ENCODE results near the gene CTNND2.
"Not testable (repeated sequence)": the region's sequence is repeated elsewhere in the genome, so short reads cannot be mapped to it uniquely, and the experiment has no call there.

The CTNND2 gene

DNA sequence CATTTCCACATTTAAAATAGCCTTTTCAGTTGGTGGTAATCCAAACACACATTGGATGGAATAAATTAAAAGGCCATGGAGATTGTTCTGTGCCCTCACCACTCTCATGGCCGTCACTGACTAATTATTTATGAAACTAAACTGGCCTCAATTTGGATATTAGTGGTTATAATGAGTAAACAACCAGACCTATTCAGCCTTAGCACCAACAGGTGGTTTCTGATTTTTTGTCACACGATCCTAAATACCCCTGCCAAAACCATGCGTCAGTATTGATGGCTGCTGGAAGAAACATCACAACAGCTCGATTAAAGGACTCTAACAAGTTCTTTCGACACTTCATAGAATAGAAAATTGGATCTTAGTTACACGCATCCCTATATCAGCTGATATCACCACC is 867.2 kb downstream of the CTNND2 start:
- no peak for DNase-seq (ENCODE audit: low spot score)

DNA sequence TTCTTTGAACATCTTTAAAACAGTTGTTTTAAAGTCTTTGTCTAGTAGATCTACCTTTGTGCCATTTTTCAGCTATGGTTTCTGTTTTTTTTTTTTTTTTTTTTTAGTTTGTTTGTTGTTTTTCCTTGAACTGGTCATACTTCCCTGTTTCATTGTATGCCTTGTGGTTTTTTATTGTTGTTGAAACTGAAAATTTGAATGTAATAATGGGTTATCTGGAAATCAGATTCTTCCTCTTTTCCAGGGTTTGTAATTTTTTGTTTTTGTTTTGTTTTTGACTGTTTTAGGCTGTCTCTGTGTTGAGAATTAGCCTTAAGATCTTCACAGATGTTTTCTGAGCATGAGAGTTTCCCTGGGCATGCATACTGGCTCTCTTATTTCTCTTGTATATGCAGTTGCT is 873.6 kb downstream of the CTNND2 start:
- no peak for DNase-seq (ENCODE audit: low spot score)

DNA sequence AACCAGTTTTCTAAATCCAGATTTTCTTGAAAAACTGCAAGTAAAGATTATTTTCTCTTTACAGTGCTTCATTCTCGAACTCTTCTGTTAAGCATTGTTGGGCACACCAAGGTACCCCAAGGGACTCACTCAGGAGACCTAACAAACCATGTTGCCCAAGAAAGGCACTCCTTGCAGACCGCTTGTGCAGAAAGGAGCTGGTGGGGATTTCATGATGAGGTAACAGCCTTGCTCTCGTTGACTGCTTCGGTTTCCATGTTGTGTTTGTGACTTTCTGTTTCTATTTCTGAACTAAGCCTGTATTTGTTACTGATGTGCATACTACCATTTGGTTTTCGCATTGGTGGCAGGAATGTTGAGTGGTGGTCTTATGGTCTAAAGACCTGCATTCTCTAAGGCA is 876.6 kb downstream of the CTNND2 start:
- no peak for DNase-seq (ENCODE audit: low spot score)

DNA sequence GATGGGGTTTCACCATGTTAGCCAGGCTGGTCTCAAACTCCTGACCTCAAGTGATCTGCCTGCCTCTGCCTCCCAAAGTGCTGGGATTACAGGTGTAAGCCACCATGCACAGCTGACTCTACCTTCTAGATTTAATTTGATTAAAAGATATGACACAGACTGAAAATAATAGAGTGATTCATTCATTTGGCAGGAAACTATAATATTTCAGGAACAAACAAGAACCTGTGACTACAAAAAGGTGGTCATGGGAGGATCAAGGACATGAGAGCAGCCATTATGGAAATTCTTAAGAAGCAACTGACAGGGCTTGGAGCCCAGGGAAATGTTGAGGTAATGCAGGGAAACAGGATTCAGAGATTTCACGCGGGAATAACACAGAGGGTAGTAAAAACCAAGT is 877.7 kb downstream of the CTNND2 start:
- no peak for DNase-seq (ENCODE audit: low spot score)

DNA sequence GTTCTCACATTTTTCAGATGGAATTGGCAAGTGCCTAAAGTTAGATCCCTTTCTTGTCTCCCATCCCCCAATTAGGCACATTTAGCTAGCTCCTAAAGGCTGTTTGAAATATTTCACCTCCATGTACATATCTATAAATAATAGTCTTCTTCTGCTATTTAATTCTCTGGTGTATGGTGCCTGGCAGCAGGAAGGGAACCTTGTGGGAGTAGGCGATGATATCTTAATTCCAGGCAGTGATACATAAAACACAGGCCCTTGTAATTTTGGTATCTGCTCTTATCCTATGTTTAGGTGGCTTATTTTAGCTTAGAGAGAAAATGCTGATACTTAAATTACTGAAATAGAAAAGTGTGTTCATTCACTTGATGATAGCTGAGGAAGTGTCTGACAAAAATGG is 880.3 kb downstream of the CTNND2 start:
- DNase-seq (ENCODE audit: low spot score): no peak

DNA sequence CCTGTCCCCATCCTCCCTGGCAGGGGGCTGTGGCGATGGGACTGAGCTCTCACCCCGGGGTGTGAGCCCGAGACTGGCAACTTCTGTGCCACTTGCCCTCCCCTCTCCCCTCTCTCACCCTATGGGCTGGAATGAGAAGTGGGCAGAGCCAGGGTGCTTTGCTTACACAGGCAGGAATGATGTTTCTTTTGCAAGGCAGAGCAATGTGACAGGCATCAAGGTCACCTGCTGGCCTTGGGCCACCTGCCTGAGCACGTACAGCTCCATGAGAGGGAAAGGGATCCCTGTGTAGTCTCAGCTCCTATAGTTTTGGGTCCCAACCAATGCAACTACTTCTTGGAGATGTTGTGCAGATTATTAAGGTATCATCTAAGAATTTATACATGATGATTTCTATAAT is 890.5 kb downstream of the CTNND2 start:
- no peak for DNase-seq (ENCODE audit: low spot score)

DNA sequence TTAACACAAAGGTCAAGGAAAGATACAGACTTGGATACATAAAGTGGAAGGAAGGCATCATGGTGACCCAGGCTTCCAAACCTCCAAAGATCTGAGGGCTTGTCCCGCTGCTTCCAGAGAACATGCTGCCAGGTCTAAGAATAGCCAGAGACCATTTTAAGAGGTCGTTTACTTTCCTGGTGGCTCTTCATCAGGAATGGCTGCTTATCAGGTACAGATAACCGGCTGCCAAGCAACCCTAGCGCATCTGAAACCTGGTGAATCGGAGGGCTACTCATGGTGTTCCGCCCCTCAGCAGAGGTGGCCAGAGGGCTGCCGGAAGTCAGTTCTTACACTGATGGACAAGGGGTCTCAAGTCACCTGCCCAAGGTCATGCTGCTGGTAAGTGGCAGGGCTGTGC is 892.0 kb downstream of the CTNND2 start:
- DNase-seq (ENCODE audit: low spot score): no peak

DNA sequence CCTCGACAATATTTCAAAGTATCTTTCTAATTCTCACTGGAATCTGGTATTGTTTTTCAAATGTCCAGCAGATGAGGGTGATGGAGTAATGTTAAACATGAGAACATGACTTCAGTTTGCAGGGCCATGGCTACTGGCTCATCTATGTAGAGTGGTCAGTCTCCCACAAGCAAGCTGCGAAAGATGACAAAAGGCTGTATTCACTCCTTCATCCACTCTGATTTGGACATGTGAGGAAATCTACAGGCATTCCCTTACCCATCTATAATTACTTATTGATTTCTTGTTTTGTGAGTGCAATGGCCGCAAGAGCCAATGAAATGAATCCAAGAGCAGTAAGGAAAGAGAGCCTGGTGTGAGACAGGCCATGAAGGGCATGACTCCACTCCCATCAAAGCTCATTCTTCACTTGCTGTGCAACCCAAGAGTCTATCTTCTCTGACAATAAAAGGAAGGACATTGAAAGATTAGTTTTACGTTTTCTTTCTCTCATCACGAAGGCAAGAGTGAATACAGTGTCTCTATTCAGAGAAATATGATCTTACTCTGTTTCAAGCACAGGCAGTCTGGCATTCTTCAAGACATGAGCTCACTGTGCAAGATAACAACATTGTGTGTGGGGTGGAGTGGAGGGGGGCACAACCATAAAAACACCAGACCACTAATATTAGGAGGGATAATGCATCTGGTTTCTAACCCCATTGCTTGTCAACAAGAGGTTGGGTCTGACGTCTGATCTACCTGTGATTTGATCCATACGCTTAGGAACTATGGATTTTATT is 893.6 kb downstream of the CTNND2 start:
- no peak for DNase-seq (ENCODE audit: low spot score)

DNA sequence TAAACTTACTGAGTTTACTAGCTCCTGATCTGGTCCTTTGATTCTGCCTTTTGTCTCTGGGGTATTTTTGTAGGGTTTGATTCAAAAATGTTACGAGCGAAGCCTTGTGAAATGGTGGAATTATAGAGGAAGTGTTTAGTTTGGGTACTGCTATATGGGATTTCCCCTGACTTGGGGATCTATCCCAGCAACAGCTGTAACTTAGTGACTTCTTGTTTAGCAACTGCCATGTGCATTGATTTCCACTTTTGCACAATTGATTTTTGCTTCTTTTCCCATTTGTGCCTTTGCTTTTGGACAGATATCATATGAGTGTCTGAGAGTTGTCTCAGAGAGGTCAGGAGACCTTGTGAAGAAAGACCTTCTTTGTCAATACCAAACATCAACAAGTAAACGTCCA is 894.7 kb downstream of the CTNND2 start:
- DNase-seq (ENCODE audit: low spot score): no peak

DNA sequence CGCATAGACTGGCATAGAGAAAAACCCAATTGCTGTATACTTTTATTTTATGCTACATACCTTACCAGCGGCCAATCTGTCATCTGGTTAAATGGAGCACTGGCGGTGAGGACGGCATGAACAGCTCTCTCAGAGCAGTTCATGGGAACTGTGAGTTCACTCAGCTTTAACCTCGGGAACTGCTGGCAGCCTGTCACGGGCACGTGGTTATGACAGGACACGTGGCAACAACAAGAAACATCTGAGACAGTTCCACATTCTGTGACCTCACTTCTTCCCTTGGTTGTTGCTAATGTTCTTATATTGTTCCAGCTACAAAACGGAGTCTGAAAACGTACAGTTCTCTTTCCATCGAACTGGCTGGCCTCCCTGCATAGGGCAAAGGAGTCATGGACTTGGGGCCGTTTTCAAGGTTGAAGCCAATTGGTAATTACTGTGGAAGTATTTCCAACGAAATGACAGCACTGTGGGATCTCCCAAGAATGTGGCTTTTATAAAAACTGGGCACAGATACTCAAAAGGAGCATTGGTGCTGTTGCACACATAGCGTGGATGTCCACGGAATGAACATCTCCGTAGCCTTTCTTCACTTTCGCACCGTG is 896.9 kb downstream of the CTNND2 start:
- DNase-seq (ENCODE audit: low spot score): no peak

DNA sequence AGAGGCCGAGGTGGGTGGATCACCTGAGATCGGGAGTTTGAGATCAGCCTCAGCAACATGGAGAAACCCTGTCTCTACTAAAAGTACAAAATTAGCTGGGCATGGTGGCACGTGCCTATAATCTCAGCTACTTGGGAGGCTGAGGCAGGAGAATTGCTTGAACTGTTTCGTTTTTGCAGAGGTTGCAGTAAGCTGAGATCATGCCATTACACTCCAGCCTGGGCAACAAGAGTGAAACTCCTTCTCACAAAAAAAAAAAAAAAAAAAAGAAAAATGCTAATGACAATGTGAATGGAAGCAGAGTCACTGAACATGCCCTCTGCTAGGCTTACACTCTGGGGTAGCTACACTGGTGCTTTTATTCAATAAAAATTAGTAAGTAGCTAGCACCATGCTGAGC is 899.7 kb downstream of the CTNND2 start:
- DNase-seq (ENCODE audit: low spot score): not testable (repeated sequence)

DNA sequence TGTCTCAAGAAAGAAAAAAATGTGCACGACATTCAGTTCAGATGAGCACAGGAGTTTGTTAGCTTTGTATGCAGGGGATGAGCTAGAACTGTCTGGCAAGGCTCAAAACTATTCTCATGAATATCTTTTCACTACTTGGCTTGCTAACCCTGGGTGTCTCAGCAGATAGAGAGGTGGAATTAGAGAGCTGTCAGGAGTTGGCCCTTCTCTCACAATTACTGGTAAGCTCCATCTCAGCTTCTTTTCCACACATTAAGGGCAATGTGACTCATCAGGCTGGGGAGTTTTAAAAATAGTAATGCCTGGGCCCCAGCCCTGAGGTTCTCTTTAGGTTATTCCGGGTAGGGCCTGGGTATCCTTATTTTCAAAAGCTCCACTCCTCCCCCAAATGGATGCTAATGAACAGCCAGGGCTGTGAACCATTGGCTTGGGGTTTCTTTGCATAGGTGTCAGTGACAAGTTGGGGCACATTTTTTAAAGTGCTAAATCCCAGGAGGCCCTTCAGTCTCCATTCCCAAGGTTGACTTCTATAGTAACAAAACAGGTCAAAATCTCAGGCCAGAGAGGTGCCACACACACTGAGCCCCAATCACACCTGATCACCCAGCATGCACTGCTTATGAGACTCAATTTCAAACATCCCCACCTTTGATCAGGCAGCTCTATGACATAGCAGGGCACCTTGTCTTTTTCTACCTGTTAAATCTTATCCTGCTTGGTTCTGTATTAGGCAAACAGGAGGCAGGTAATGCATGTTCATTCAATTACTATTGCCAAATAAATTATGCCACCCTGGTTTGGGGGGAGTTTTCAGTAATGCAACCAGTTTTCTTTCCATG is 903.5 kb downstream of the CTNND2 start:
- no peak for DNase-seq (ENCODE audit: low spot score)

DNA sequence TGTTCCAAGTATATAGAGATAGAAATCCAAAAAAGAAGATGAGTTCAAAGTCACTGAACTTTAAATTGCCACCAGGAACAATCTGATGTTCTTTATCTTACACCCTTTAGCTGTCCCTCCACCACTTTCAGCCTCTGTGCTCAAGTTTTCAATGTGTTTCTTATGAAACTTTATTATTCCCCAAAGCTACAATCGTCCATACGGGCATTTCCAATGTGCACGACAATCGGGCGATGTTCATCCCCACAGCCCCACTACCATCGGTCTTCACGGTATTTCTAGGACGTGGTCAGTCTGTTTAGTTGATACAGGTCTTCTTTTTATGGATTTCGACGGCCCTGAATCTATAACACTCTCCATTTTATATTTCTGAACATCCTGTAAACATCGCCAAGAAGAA is 904.5 kb downstream of the CTNND2 start:
- no peak for DNase-seq (ENCODE audit: low spot score)

DNA sequence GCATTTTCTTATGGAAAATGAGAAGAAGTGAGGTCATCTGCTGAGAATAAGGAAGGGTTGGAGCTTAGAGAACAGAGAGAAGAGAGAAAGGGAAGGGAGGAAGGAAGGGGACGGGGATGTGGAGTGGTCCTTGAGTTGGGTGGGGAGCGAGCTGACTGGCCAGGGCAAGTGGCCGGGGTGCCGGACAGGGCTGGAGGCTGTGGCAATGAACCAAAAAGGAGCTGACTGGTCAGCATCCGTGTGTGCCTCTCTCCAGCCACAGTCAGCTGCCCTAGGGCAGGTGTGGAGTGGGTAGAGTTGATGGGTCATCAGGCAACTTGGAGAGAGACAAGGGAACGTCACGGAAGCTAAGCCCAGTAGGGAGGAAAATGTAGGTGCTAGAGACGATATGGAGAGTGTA is 908.4 kb downstream of the CTNND2 start:
- no peak for DNase-seq (ENCODE audit: low spot score)

DNA sequence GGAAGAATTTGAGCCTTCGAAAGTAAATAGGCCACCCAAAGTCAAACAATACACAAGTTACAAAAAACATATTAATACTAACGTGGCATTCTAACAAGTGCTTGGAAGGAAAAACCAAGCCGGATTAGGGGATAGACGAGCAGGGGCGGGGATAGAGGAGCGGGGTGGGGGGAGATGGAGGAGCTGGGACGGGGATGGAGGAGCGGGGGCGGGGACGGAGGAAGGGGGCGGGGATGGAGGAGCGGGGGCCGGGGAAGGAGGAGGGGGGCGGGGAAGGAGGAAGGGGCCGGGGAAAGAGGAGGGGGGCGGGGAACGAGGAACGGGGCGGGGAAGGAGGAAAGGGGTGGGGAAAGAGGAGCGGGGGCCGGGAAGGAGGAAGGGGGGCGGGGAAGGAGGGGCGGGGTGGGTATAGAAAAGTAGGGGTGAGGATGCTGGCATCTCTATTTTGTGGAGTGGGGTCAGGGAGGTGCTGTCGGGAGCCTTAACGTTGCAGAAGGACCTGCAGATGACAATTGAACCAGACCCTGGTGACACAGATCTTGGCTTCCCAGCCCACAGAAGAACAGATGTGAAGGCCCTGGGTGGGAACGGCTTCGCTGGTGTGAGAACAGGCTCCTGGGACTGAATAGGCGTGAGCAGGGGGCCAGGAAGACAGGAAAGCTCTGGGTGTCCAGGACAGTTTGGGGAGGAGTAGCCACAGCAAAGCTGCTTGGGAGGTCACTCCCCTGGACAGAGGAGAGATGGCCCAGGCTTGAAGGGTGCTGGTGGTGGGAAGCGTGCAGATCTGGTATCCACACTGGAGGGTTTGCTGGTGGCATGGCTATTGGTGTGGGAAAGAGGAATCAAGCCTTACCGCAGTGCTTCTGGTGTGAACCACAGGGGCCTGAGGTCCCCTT is 909.9 kb downstream of the CTNND2 start:
- DNase-seq (ENCODE audit: low spot score): no peak

DNA sequence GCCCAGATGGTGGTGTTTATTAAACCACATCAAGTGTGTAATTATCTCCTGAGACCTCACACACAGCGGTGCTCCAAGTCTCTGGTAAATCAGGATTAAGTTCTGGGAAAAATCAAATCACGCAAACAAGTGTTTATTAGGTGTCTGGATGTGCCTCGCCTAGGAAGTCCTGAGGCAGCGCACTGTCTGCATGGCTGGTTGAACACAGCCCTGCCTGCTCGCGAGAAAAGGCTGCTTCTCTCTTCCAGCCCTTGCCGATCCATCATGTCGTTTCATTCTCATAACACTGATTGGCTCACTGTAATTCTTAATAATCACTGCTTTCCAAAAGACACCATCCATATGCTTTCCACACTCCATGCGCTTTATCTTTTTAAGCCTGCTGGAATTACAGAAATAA is 913.6 kb downstream of the CTNND2 start:
- DNase-seq (ENCODE audit: low spot score): no peak

DNA sequence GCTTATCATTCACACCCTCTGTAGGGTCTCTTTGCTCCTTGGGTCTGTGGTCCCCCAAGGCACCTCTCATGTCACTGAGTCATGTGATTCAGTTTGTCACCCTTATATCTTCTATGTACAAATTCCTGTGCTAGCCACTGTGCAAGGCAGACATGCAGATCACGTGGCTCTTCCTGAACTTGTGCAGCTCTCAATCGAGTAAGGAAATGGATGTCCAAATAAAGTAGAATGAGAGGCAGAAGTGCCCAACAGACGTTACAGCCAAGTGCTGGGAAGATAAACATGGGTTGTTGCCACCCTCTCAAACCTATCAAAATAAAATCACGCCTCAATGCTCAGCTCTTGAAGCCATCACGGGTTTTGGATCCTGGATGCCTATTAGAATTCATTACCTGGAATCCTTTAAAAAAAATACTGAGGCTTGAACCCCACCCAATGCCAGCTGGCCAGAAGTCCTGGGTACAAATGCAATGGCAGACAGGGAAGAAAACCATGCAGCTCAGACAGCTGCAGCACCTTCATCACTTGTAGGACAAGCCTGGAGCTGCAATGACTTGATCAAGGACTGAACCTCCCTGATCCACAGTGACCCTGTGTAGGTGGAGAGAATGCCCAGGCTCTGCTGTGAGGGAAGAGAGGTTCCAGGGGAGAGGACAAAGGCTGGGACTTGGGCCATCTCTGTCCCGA is 914.5 kb downstream of the CTNND2 start:
- no peak for DNase-seq (ENCODE audit: low spot score)

DNA sequence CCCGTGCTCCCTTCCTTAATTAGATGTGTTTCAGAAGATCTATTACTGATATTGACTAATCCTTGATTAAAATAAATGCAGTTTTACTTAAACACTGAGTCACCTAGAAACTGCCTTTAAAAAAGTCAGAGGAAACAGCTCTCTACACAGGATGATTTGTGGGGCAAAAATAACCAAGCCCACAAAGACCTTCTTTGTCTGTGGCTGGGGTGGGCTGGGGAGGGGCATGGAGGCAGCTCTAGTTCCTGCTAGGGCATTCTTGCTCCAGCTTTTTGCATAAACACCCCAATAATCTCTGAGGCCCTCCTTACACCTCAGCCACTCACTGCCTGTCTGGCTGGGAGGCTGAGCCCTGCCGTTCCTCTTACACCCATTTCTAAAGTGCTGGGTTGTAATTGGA is 915.6 kb downstream of the CTNND2 start:
- no peak for DNase-seq (ENCODE audit: low spot score)

DNA sequence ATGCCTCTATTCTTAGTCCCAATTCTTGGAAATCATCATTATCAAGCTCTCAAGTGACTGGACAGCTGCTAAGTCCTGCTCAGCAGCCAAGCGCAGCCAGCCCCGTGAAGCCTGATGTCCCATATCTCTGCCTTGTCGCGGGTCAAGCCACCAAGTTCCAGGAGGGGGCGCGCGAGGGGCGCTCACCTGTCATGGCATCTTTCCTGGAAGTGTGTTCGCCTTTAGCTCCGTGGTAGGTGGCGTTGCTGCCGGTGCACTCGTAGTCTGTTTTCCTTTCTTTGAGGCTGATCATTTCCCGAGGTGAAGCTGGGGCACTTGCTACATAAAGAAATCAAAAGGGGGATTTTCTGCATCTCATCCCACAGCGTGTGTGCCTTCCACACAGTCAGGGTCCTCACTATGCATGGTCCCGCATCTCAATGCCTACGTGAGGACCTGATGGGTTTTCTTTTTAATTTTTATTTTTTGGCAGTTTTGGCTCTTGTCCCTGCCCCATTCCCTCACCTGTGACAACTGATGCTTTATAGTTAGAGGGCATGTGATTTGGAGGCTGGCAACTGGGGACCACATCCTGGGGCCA is 916.2 kb downstream of the CTNND2 start:
- DNase-seq (ENCODE audit: low spot score): peak; percentile 70

DNA sequence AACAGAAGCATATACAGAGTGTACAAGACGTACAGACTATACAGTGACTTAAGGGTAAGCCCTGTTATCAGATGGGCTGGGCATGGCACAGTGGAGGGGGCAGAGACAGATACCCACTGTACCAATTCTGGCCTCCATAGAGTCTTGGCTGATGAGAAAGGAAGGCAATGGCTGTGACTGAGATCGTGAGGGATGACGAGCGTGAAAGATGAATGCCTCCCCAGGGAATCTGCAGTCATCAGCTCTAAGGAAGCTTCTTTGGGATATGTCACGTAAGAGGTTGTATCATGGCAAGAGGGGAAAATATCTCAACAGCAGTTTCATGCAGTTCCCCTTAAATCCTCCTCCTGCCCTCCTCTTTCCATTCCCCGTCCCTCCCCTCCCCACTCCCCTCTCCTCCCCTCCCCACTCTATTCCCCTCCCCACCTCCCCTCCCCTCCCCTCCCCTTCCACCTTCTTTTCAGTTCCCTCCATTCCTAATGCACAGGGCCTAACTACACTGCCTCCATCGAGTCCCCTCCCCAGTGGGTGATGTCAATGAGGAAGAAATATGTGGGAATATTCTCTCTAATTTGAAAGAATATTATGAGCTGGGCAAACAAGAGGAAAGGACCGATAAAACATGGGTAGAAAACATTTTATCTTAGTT is 916.8 kb downstream of the CTNND2 start:
- no peak for DNase-seq (ENCODE audit: low spot score)

DNA sequence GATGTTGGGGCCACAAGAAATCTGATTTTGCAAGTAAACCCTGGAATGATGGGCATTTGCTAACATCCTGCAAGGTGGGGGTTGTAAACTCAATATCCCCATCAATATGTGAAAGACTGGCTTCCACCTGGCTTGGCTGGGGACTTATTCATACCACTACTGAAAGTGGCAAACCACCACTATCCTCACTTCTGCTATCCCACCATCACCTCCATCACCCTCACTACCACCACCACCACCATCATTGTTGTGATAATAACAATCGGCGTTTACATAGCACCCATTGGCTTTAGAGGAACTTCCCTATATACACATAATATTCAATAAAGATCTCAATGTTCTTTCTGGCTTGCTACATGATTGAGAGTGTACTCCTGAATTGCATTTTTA is 918.5 kb downstream of the CTNND2 start:
- DNase-seq (ENCODE audit: low spot score): no peak

All from SW480 (cell line).